Measurements from ENCODE around the gene STARD9. TPM values are rescaled to one million over a fixed set of nuclear protein-coding genes. Genes with fewer than 3 reads are reported as not detected.

The STARD9 gene
- total and polyA plus RNA-seq, 2 of the 4 experiments (the other 2 are of a cell fraction) = 2.0 to 3.2 TPM

GRCh38 chr15:42595626-42596240 lies 20.3 kb downstream of the STARD9 start:
- Histone ChIP-seq H3K9me3 (ENCODE audit: control insufficient read depth, insufficient read depth, low read length) (no peaks in the 10 kb centered on the region), H2BK15ac (ENCODE audit: low read depth, low read length) (no peak overlapping the region), H2BK5ac (ENCODE audit: low read depth, low read length, poor library complexity, severe bottlenecking) (peak overlapping the region; percentile 4), H3K4ac (ENCODE audit: low read depth, low read length) (no peak overlapping the region), H4K8ac (ENCODE audit: low read depth in 2 of 2, low read length in 2 of 2) (no peak overlapping the region), H4K91ac (ENCODE audit: insufficient read depth, low read depth, low read length) (no peak overlapping the region), H2AK5ac (ENCODE audit: low read depth, low read length) (no peak overlapping the region), H3K27me3 (ENCODE audit: control insufficient read depth, insufficient read depth, low read length) (no peaks in the 10 kb centered on the region), H4K20me1 (ENCODE audit: insufficient read depth, low read length) (no peaks in the 10 kb centered on the region), H3K79me1 (ENCODE audit: low read depth in 1 of 2, low read length in 2 of 2) (peaks cover 5 to 28% of the 10 kb centered on the region in 2 experiments; a peak in 3 of 4 replicates), H3K56ac (ENCODE audit: extremely low read depth, insufficient read depth, low read length) (no peak overlapping the region), H3K27ac (ENCODE audit: insufficient read depth, low read length) (peak overlapping the region; percentile 90; the same call in 1 of the 2 replicates), H3K18ac (ENCODE audit: low read depth, low read length) (peak overlapping the region; percentile 53), H3K23ac (ENCODE audit: low read depth, low read length) (no peak overlapping the region), H3K9ac (ENCODE audit: low read depth, low read length) (no peak overlapping the region; the same call in 1 of the 2 replicates), H2BK20ac (ENCODE audit: low read depth, low read length) (no peak overlapping the region), H2BK120ac (ENCODE audit: low read depth, low read length) (no peak overlapping the region), H3K4me3 (ENCODE audit: insufficient read depth, low read depth, low read length) (peak overlapping the region; percentile 1; the same call in 1 of the 2 replicates), H3K9me1 (ENCODE audit: insufficient read depth, low read length) (peaks cover 7% of the 10 kb centered on the region), H2AK9ac (replicated peaks; ENCODE audit: low read depth, low read length, poor library complexity) (no peak overlapping the region), H3K14ac (replicated peaks; ENCODE audit: low read depth, low read length) (no peak overlapping the region), H3K4me2 (ENCODE audit: low read depth, low read length) (peak overlapping the region; percentile 29), H3K36me3 (ENCODE audit: control insufficient read depth, insufficient read depth, low read length) (no peaks in the 10 kb centered on the region), H4K5ac (ENCODE audit: low read depth, low read length) (peak overlapping the region; percentile 44; the same call in 1 of the 2 replicates), H3K4me1 (ENCODE audit: control insufficient read depth, insufficient read depth, low read length) (peaks cover 10% of the 10 kb centered on the region), H2AFZ (replicated peaks; ENCODE audit: low read length, poor library complexity) (no peak overlapping the region)
- ATAC-seq (ENCODE audit: low read depth) = peak; percentile 82
- 16% methylated on average over 3 of the region's 4 CpGs; no CpG with 5 or more reads in 1 of the 2 experiments for WGBS, 2 experiments (ENCODE audit: extremely low coverage in 2 of 2, insufficient read length in 1 of 2)
- POLR2A ChIA-PET (ENCODE audit: unreplicated experiment) = interaction anchor here (1.1 kb wide), 1 partner anchor 20 kb away, joined by 3 read pairs; no protein-coding TSS in a partner anchor
- dilution Hi-C loops (cut with HindIII; ENCODE audit: low sequenced_read_pairs, unreplicated experiment) (no loop called here), in situ Hi-C loops (cut with MboI; ENCODE audit: low sequenced_read_pairs) (no loop called here), intact Hi-C loops (cut with micrococcal nuclease) (loop anchor here (5.0 kb wide), 1 partner anchor 37 kb away; no protein-coding TSS in a partner anchor)
- CTCF ChIA-PET = no interaction called here
- DNase-seq = peak; percentile 63
- BruUV-seq (replicated peaks) = no TSS peak
- TF ChIP-seq MAFK (IDR thresholded peaks at IDR 0.05; ENCODE audit: low read depth, low read length) (no peak), USF2 (IDR thresholded peaks at IDR 0.05; ENCODE audit: low read depth, low read length) (no peak), CEBPB (IDR thresholded peaks at IDR 0.05; ENCODE audit: low read depth, low read length) (no peak), RAD21 (IDR thresholded peaks at IDR 0.05; ENCODE audit: low read length) (no peak), MAZ (IDR thresholded peaks at IDR 0.05; ENCODE audit: borderline replicate concordance, low read depth, low read length) (no peak), RCOR1 (IDR thresholded peaks at IDR 0.05; ENCODE audit: insufficient replicate concordance, low read length) (no peak), NFE2L2 (IDR thresholded peaks at IDR 0.05; ENCODE audit: low read depth, low read length) (no peak), BHLHE40 (IDR thresholded peaks at IDR 0.05; ENCODE audit: low read depth, low read length) (no peak), RFX5 (IDR thresholded peaks at IDR 0.05; ENCODE audit: low read depth, low read length) (no peak), CTCF (conservative IDR thresholded peaks at IDR 0.05; ENCODE audit: low read depth, low read length) (no peak), ELK1 (IDR thresholded peaks at IDR 0.05; ENCODE audit: borderline replicate concordance, low read depth, low read length) (no peak), POLR2A (IDR thresholded peaks at IDR 0.05; ENCODE audit: low read depth, low read length) (no peak), MXI1 (IDR thresholded peaks at IDR 0.05; ENCODE audit: borderline replicate concordance, low read depth, low read length) (no peak), FOS (IDR thresholded peaks at IDR 0.05; ENCODE audit: low read depth, low read length) (no peak), CHD1 (IDR thresholded peaks at IDR 0.05; ENCODE audit: low read depth, low read length) (no peak)

Measured in IMR-90 (cell line).